HAP-1 (cell line): ENCODE measurements around the gene SCRT2.

ENCODE experiments used
- DNase-seq, 2 experiments: peaks; one replicate each; pipeline ENCODE4 v3.0.0-alpha.2; 2016 to 2020; ENCODE audit warnings: low spot score in 2 of 2
- H3K27me3 ChIP-seq: fragments of 250-450 bp; sonication (Bioruptor Pico); 2 replicates; pipeline ENCODE4 v1.5.1; 2020; ENCODE audit warnings: low read depth, mild to moderate bottlenecking, moderate library complexity
- H3K36me3 ChIP-seq: fragments of 250-450 bp; sonication (Bioruptor Pico); replicated peaks from 2 replicates; pipeline ENCODE4 v1.5.1; 2020; ENCODE audit warnings: mild to moderate bottlenecking
- H3K4me1 ChIP-seq: fragments of 250-450 bp; sonication (Bioruptor Pico); 2 replicates; pipeline ENCODE4 v1.5.1; 2020; ENCODE audit warnings: mild to moderate bottlenecking
- H3K4me3 ChIP-seq: fragments of 250-450 bp; sonication (Bioruptor Pico); 2 replicates; pipeline ENCODE4 v1.5.1; 2020; ENCODE audit warnings: mild to moderate bottlenecking, moderate library complexity
- H3K9me3 ChIP-seq: fragments of 250-450 bp; sonication (Bioruptor Pico); 2 replicates; pipeline ENCODE4 v1.5.1; 2020; ENCODE audit warnings: mild to moderate bottlenecking, moderate library complexity
- in situ Hi-C: fragments of 300-500 bp; cut with MboI; formaldehyde crosslinking; loops from 3 replicates; pipeline ENCODE4 v1.14.3; 2020; ENCODE audit warnings: low sequenced_read_pairs, inconsistent platforms, mixed read lengths

Gene SCRT2

GRCh38 chr20:673603-674001 is 2.0 kb downstream of the SCRT2 start:
- Histone ChIP-seq H3K36me3 (no peaks in the 10 kb centered on the region), H3K4me1 (no peaks in the 10 kb centered on the region), H3K4me3 (no peak overlapping the region), H3K27me3 (peaks cover 45% of the 10 kb centered on the region), H3K9me3 (no peaks in the 10 kb centered on the region)
- no peak for DNase-seq
- in situ Hi-C loops: no loop called here

DNA sequence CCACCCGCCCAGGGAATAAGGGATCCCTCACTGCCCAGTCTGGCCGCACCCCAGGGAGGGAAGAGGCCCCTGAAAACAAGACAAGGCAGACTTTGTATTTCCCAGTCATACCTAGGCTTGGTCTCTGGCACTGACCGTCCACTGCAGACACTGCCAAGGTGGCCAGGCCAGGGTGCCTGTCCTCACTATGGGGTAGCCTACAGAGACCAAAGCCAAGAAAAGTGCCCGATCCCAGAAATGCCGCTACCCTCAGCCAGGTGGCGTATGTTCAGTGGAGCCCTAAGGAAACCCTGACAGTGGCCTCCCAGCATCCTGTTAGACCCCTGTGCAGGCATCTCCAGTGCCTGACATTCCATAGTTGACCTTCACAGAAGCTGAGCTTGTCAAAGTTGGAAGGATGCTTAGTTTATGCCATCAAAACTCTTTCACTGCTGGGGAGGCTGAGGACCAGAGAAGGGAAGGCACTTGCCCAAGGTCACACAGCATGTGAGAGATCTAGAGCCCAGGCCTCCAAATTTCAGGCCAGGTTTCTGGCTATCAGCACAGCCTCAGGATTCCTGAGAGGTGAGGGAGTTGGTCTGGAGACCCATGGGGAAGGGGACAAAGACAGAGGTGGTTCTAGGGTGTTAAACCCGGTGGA is 2.5 kb downstream of the SCRT2 start:
- no peaks in the 10 kb centered on the region for H3K4me1 ChIP-seq
- no peak for DNase-seq
- in situ Hi-C loops: no loop called here
- no peaks in the 10 kb centered on the region for H3K9me3 ChIP-seq
- H3K27me3 ChIP-seq: peaks cover 45% of the 10 kb centered on the region
- H3K36me3 ChIP-seq: no peaks in the 10 kb centered on the region
- H3K4me3 ChIP-seq: no peak overlapping the region

- Histone ChIP-seq H3K4me3 (no peak overlapping the region), H3K27me3 (peaks cover 38% of the 10 kb centered on the region), H3K4me1 (no peaks in the 10 kb centered on the region), H3K9me3 (no peaks in the 10 kb centered on the region), H3K36me3 (no peaks in the 10 kb centered on the region)
- DNase-seq: no peak
- in situ Hi-C loops: no loop called here
Observed at GRCh38 chr20:671252-672030, 4.2 kb downstream of the SCRT2 start.

DNA sequence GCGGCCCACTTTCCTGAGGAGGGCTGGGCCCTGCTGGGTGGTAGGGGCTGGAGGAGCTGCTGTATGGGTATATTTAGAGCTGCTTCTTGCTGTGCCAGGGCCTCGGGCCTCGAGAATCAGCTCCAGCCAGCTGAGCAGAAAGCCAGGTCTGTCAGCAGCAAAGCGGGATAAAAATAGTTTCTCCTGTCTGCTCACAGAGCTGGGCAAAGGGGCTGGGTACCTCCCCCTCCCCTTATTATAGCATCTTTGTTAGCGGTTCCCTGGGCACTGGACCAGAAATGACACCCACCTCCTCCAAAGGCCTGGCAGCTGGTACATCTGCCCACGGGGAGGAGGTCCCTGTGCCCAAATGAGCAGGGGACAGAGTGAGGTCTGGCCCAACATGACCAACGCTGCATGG is 6.0 kb downstream of the SCRT2 start:
- H3K4me3 ChIP-seq: no peak overlapping the region
- H3K9me3 ChIP-seq: no peaks in the 10 kb centered on the region
- no peaks in the 10 kb centered on the region for H3K4me1 ChIP-seq
- no peaks in the 10 kb centered on the region for H3K36me3 ChIP-seq
- no peak for DNase-seq
- in situ Hi-C loops: no loop called here
- H3K27me3 ChIP-seq: peaks cover 28% of the 10 kb centered on the region

DNA sequence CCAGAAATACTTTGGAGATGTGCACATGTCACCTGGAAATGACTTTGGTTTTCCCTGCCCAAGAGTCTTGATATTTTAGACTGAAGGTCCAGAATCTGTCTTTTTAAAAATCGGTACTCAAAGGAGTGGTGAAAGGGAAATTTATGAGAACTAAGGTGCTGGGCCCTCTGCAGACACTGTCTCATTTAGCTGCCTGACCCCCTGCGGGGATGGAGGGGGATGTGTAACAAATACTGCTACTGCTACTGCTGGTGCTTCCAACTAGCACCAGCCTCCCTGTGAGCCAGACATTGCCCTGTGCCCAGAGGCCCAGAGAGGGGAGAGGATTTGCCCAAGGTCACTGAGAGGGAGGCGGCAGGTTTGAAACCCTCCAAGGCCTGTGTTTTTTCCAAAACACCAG is 7.0 kb downstream of the SCRT2 start:
- H3K9me3 ChIP-seq: no peaks in the 10 kb centered on the region
- H3K36me3 ChIP-seq: no peaks in the 10 kb centered on the region
- H3K4me1 ChIP-seq: no peaks in the 10 kb centered on the region
- in situ Hi-C loops: no loop called here
- no peak for DNase-seq
- no peak overlapping the region for H3K4me3 ChIP-seq
- H3K27me3 ChIP-seq: peaks cover 26% of the 10 kb centered on the region

DNA sequence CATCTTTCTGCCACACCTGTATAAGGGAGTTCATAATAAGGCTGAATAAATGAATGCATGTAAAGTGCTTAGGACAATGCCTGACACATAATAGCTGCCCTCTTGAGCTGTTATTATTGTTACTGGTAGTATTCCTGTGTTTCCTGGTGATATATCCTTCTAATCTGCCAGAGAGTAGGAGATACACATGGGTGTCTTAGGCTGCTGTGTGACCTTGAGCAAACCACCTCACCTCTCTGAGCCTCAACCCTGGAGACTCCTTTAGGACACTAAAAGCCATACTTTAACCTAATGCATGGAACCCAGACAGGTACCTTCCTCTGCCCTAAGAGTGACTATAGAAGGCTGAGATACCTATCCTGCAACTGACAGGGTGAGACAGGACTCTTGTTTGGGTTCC is 7.6 kb downstream of the SCRT2 start:
- Histone ChIP-seq H3K4me3 (no peak overlapping the region), H3K4me1 (no peaks in the 10 kb centered on the region), H3K36me3 (no peaks in the 10 kb centered on the region), H3K9me3 (no peaks in the 10 kb centered on the region), H3K27me3 (peaks cover 24% of the 10 kb centered on the region)
- in situ Hi-C loops: no loop called here
- no peak for DNase-seq

- Histone ChIP-seq H3K4me1 (no peaks in the 10 kb centered on the region), H3K9me3 (no peaks in the 10 kb centered on the region), H3K4me3 (no peak overlapping the region), H3K36me3 (no peaks in the 10 kb centered on the region), H3K27me3 (peaks cover 24% of the 10 kb centered on the region)
- in situ Hi-C loops: no loop called here
- peak in 1 of 2 experiments; percentile 83 for DNase-seq
Observed at GRCh38 chr20:667351-668034, 8.1 kb downstream of the SCRT2 start.

- Histone ChIP-seq H3K36me3 (no peaks in the 10 kb centered on the region), H3K4me3 (no peak overlapping the region), H3K27me3 (peaks cover 21% of the 10 kb centered on the region), H3K9me3 (no peaks in the 10 kb centered on the region), H3K4me1 (no peaks in the 10 kb centered on the region)
- in situ Hi-C loops: no loop called here
- DNase-seq: no peak
Observed at GRCh38 chr20:666877-667276, 8.7 kb downstream of the SCRT2 start.

DNA sequence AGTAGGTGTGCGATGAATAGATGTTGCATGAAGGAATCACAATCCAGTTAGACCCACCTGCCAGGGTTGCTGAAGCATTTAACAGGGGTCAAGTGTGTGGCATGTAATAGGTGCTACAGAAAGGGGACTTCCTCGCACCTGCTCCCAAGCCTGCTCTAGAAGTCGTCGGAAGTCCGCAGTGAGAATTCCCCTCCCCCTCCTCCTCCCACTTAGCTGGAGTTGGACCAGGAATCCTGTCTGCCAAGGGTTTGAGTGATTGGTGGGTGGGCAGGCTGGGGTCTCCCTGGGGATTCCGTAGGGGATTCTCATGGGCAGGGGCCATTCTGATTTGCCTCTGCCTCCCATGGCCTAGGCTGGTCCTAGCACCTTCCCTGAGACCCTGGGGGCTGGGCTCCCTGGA is 10.3 kb downstream of the SCRT2 start:
- no peak overlapping the region for H3K4me3 ChIP-seq
- in situ Hi-C loops: no loop called here
- H3K36me3 ChIP-seq: no peaks in the 10 kb centered on the region
- no peak for DNase-seq
- H3K9me3 ChIP-seq: no peaks in the 10 kb centered on the region
- peaks cover 21% of the 10 kb centered on the region for H3K27me3 ChIP-seq
- H3K4me1 ChIP-seq: no peaks in the 10 kb centered on the region

DNA sequence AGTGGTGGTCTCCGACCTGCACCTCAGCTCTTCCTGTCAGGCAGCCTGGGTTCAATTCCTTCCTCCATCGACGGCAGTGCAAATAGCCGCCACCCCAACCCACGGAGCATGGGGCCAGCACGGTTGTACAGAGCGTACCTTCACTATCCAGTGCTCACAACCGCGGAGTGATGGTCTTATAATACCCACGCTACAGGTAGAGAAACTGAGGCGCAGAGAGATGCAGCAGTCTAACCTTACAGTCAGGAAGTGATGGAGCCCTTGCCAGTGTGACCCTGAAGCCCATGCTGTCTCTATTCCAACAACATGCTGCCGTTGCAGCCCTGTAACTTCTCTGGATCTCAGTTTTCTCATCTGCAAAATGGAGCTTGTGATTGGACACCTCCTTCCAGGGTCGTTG is 11.0 kb downstream of the SCRT2 start:
- Histone ChIP-seq H3K4me3 (no peak overlapping the region), H3K36me3 (no peaks in the 10 kb centered on the region), H3K9me3 (no peaks in the 10 kb centered on the region), H3K27me3 (peaks cover 21% of the 10 kb centered on the region), H3K4me1 (no peaks in the 10 kb centered on the region; the same call in 1 of the 2 replicates)
- no peak for DNase-seq
- in situ Hi-C loops: no loop called here

DNA sequence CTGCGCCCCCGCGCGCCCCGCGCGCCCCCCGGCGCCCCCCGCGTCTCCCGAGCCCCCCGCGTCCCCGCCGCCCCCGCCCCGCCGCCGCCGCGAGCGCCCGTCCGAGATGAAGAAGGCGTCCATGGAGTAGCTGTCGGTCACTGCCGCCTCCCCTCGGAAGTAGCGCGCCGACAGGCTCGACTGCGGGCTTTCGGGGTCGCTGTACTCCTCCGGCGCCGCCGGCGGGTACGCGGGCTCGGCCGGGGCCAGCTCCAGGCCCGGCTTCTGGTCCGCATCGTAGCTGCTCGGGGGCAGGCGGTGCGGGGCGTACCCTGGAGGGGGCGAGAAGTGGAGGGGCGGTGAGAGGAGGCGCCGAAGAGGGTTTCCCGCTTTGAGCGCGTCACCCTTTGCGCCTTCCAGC is 11.5 kb downstream of the SCRT2 start:
- Histone ChIP-seq H3K4me3 (no peak overlapping the region), H3K4me1 (peaks cover 3% of the 10 kb centered on the region; the same call in 1 of the 2 replicates), H3K9me3 (no peaks in the 10 kb centered on the region), H3K27me3 (peaks cover 21% of the 10 kb centered on the region), H3K36me3 (no peaks in the 10 kb centered on the region)
- DNase-seq: no peak
- in situ Hi-C loops: no loop called here

- in situ Hi-C loops: no loop called here
- Histone ChIP-seq H3K36me3 (no peaks in the 10 kb centered on the region), H3K4me1 (peaks cover 9% of the 10 kb centered on the region), H3K9me3 (no peaks in the 10 kb centered on the region), H3K27me3 (peaks cover 21% of the 10 kb centered on the region), H3K4me3 (no peak overlapping the region)
- DNase-seq: no peak
Observed at GRCh38 chr20:663315-664090, 12.1 kb downstream of the SCRT2 start.

DNA sequence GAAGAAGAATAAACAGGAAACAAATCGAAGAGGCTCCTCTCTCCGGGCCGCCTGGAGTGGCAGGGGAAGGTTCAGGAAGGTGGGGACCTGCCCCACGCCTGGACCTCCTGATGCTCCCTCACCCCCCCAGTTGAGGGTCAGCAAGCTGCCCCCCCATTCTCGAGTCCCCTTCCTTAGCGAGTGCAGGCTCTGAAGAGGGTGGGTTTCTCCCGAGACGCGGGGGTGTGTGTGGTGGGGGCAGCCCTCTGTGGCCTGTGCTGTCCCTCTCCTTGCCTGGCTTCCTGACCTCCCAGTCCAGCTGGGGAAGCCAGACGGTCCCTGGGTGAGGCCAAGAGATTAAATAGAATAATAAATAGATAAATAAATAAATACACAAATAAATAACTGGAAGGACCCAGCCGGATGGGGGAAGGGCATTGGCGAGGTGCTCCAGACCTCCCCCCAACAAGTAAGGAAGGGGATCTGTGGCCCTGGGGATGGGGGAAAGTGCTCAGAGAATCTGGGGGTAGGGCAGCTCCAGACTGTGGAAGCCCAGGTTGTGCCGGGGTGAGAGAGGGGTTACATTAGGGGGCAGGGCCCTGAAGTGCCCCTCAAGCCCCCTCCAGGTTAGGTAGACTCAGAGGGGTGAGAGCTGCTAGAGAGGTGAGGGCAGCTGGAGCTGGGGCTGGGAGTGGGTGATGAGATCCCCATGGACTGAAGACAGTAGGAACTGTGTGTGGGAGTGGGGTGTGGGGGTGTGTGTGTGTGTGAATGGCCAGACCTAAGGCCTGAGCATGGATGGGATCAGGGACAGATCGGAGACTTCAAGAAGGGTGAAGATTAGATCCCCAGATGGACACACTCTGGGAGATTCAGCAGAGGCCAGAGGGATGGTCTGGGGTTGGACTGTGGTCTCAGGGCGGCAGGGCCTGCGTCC is 13.1 kb downstream of the SCRT2 start:
- no peak for DNase-seq
- Histone ChIP-seq H3K36me3 (no peaks in the 10 kb centered on the region), H3K9me3 (no peaks in the 10 kb centered on the region), H3K4me3 (no peak overlapping the region), H3K27me3 (peaks cover 21% of the 10 kb centered on the region), H3K4me1 (peaks cover 15% of the 10 kb centered on the region)
- in situ Hi-C loops: no loop called here
